H9 (cell line): Measurements from ENCODE around the gene GLYR1. TPM values are rescaled to one million over a fixed set of nuclear protein-coding genes. Genes with fewer than 3 reads are reported as not detected.

Experiments used
- DNase-seq: peaks from one replicate; pipeline ENCODE4 v3.0.0-alpha.2; 2017
- H2AFZ ChIP-seq: one replicate; pipeline ENCODE4 v1.6.1; 2013; ENCODE audit warnings: mild to moderate bottlenecking, low read length, control low read depth, moderate library complexity
- H2AK5ac ChIP-seq: 2 replicates; pipeline ENCODE4 v1.6.1; 2013; ENCODE audit warnings: low read length, control low read depth, mixed read lengths; ENCODE audit not compliant: insufficient read length
- H2BK120ac ChIP-seq: one replicate; pipeline ENCODE4 v1.6.1; 2013; ENCODE audit warnings: low read depth, mild to moderate bottlenecking, low read length, control low read depth, inconsistent platforms; ENCODE audit not compliant: poor library complexity, severe bottlenecking
- H2BK12ac ChIP-seq: 2 replicates; pipeline ENCODE4 v1.6.1; 2013; ENCODE audit warnings: low read length, control low read depth, mixed read lengths, low read depth; ENCODE audit not compliant: insufficient read length
- H2BK15ac ChIP-seq: 2 replicates; pipeline ENCODE4 v1.6.1; 2013; ENCODE audit warnings: low read depth, low read length, control low read depth
- H2BK20ac ChIP-seq: one replicate; pipeline ENCODE4 v1.6.1; 2013; ENCODE audit warnings: low read depth, mild to moderate bottlenecking, low read length, control low read depth, inconsistent platforms; ENCODE audit not compliant: poor library complexity, severe bottlenecking
- H2BK5ac ChIP-seq: 2 replicates; pipeline ENCODE4 v1.6.1; 2013; ENCODE audit warnings: low read length, control low read depth, mixed read lengths; ENCODE audit not compliant: insufficient read length
- H3K14ac ChIP-seq: 2 replicates; pipeline ENCODE4 v1.6.1; 2013; ENCODE audit warnings: low read length, control low read depth; ENCODE audit not compliant: insufficient read depth
- H3K18ac ChIP-seq: 2 replicates; pipeline ENCODE4 v1.6.1; 2013; ENCODE audit warnings: low read depth, mild to moderate bottlenecking, mixed read lengths, low read length, control low read depth; ENCODE audit not compliant: insufficient read length
- H3K23ac ChIP-seq: 2 replicates; pipeline ENCODE4 v1.6.1; 2013; ENCODE audit warnings: low read length, control low read depth, mixed read lengths, low read depth; ENCODE audit not compliant: insufficient read length
- H3K23me2 ChIP-seq: 2 replicates; pipeline ENCODE4 v1.6.1; 2013; ENCODE audit warnings: low read depth, mild to moderate bottlenecking, mixed read lengths, low read length, control low read depth; ENCODE audit not compliant: insufficient read length, poor library complexity, severe bottlenecking
- H3K27ac ChIP-seq: 2 replicates; pipeline ENCODE4 v1.5.1; 2013; ENCODE audit warnings: low read length, control low read depth, mixed read lengths, low read depth; ENCODE audit not compliant: insufficient read length
- H3K27me3 ChIP-seq: 2 replicates; pipeline ENCODE4 v1.6.1; 2013; ENCODE audit warnings: low read length, control low read depth, inconsistent platforms; ENCODE audit not compliant: insufficient read depth
- H3K4ac ChIP-seq: 2 replicates; pipeline ENCODE4 v1.6.1; 2013; ENCODE audit warnings: low read depth, mild to moderate bottlenecking, control low read depth, inconsistent platforms, low read length, moderate library complexity
- H3K4me1 ChIP-seq: 2 replicates; pipeline ENCODE4 v1.6.1; 2013; ENCODE audit warnings: low read length, control low read depth, inconsistent platforms; ENCODE audit not compliant: insufficient read depth
- H3K4me2 ChIP-seq: 2 replicates; pipeline ENCODE4 v1.6.1; 2013; ENCODE audit warnings: low read length, control low read depth, mixed read lengths; ENCODE audit not compliant: insufficient read length, insufficient read depth
- H3K56ac ChIP-seq: 2 replicates; pipeline ENCODE4 v1.6.1; 2013; ENCODE audit warnings: low read depth, mild to moderate bottlenecking, mixed read lengths, low read length, control low read depth; ENCODE audit not compliant: insufficient read length
- H3K79me1 ChIP-seq: 2 replicates; pipeline ENCODE4 v1.6.1; 2013; ENCODE audit warnings: low read depth, mild to moderate bottlenecking, moderate library complexity, low read length, control low read depth, inconsistent platforms; ENCODE audit not compliant: insufficient read depth, poor library complexity, severe bottlenecking
- H3K79me2 ChIP-seq: 2 replicates; pipeline ENCODE4 v1.6.1; 2013; ENCODE audit warnings: low read length, control low read depth, inconsistent platforms; ENCODE audit not compliant: insufficient read depth
- H3K9ac ChIP-seq: 2 replicates; pipeline ENCODE4 v1.6.1; 2013; ENCODE audit warnings: low read length, control low read depth, mixed read lengths; ENCODE audit not compliant: insufficient read length; ENCODE audit errors: extremely low read depth
- H3K9me3 ChIP-seq: one replicate; pipeline ENCODE4 v1.6.1; 2013; ENCODE audit warnings: low read depth, low read length, inconsistent platforms; ENCODE audit not compliant: control insufficient read depth
- H3T11ph ChIP-seq: one replicate; pipeline ENCODE4 v1.6.1; 2013; ENCODE audit warnings: mild to moderate bottlenecking, low read length, control low read depth, inconsistent platforms
- H4K20me1 ChIP-seq: one replicate; pipeline ENCODE4 v1.6.1; 2013; ENCODE audit not compliant: control insufficient read depth, insufficient read length, insufficient read depth
- H4K5ac ChIP-seq: 2 replicates; pipeline ENCODE4 v1.6.1; 2013; ENCODE audit warnings: low read depth, mild to moderate bottlenecking, mixed read lengths, low read length, control low read depth; ENCODE audit not compliant: insufficient read length
- H4K8ac ChIP-seq: replicated peaks from 2 replicates; pipeline ENCODE4 v1.6.1; 2013; ENCODE audit warnings: low read length, control low read depth, mixed read lengths, low read depth; ENCODE audit not compliant: insufficient read length
- H4K91ac ChIP-seq: 2 replicates; pipeline ENCODE4 v1.6.1; 2013; ENCODE audit warnings: low read depth, mild to moderate bottlenecking, moderate library complexity, mixed read lengths, low read length, control low read depth; ENCODE audit not compliant: insufficient read length
- H3K27ac Mint-ChIP-seq, 3 experiments: 2 replicates in 2 of 3; 3 replicates in 1 of 3; pipeline ENCODE4 v1.8.0; 2020 to 2021; ENCODE audit warnings: mixed read lengths in 3 of 3, mild to moderate bottlenecking in 1 of 3, moderate library complexity in 1 of 3
- H3K27me3 Mint-ChIP-seq: 2 replicates; pipeline ENCODE4 v1.8.0; 2021; ENCODE audit warnings: low read depth, mild to moderate bottlenecking, moderate library complexity, mixed read lengths
- H3K36me3 Mint-ChIP-seq, 3 experiments: 2 replicates in 2 of 3; 3 replicates in 1 of 3; pipeline ENCODE4 v1.8.0; 2020 to 2021; ENCODE audit warnings: low read depth in 3 of 3, mixed read lengths in 3 of 3; ENCODE audit not compliant: insufficient read depth in 1 of 3
- H3K4me1 Mint-ChIP-seq, 2 experiments: 2 replicates each; pipeline ENCODE4 v1.8.0; 2020; ENCODE audit warnings: mixed read lengths in 2 of 2
- H3K4me3 Mint-ChIP-seq, 2 experiments: 2 replicates in 1 of 2; 3 replicates in 1 of 2; pipeline ENCODE4 v1.8.0; 2020 to 2021; ENCODE audit warnings: mild to moderate bottlenecking in 2 of 2, mixed read lengths in 2 of 2, moderate library complexity in 1 of 2
- H3K9me3 Mint-ChIP-seq, 2 experiments: 2 replicates in 1 of 2; 3 replicates in 1 of 2; pipeline ENCODE4 v1.8.0; 2020; ENCODE audit warnings: mild to moderate bottlenecking in 2 of 2, mixed read lengths in 2 of 2, moderate library complexity in 1 of 2
- WGBS: extraction: QIAGEN DNeasy Blood & Tissue Kit; methylation state at CpG from one replicate; pipeline ENCODE4 v1.1.7; 2013; ENCODE audit warnings: missing lambda C conversion rate, low lambda C conversion rate, mixed read lengths; ENCODE audit not compliant: insufficient read length; ENCODE audit errors: extremely low coverage; 5-methylcytosine and 5-hydroxymethylcytosine counted together
- total RNA-seq: library from RNA; stranded (reverse); gene quantifications from 2 replicates; pipeline ENCODE4 v1.2.1, GENCODE V29; 2021
- TF ChIP-seq, protein P1 (sequence below): fragments of 200-600 bp; sonication (generic); conservative IDR thresholded peaks from 3 replicates; pipeline ENCODE4 v1.8.0; 2021; ENCODE audit warnings: antibody characterized with exemption, mild to moderate bottlenecking

The GLYR1 gene
- total RNA-seq, 1 experiment from 2014 or later, result 114 TPM

DNA sequence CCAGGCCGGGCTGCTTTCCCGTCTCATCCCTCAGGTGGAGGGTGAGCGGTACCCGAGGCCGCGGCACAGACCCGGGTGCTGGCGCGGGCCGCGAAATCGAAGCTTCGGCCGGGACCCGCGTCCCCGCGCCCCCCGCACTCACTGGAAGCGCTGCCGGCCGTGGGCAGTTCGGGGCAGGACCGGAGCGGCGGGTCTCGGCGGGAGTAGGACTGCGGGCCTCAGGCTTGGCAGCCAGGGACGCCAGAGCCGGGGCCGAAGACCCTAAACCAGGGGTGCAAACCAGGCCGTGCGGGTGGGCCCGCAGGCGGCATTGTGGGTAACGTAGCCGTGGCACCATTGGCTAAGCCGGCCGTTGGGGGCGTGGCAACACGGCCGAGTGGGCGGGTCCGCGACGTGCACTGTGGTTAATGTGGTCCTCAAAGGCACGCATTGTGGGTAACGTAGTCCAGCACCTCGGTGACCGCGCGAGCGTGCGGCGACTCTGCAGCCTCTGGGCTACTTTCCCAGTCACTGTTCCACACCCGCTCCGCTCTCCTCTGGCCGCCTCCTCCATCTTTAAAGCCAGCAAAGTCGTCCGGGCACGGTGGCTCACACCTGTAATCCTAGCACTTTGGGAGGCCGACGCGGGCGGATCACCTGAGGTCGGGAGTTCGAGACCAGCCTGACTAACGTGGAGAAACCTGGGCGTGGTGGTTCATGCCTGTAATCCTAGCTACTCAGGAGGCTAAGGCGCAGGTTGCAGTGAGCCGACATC lies 80.0 kb downstream of the GLYR1 start, which contains the start of gene ZNF500:
Gene ZNF500, minus strand, starts transcription at position 288 of the 754 bp plus-strand sequence. CDS start 1,184 bp downstream, outside the sequence.
- Histone ChIP-seq H3K23ac (no peak within 1 kb of the TSS), H4K91ac (no peak within 1 kb of the TSS), H3K9me3 (no peaks in the 10 kb centered on the region), H3K79me2 (no peaks in the 10 kb centered on the region), H3T11ph (no peak within 1 kb of the TSS), H4K8ac (no peak within 1 kb of the TSS), H2AK5ac (no peak within 1 kb of the TSS), H3K79me1 (no peaks in the 10 kb centered on the region), H2BK120ac (no peak within 1 kb of the TSS), H3K9ac (peak within 1 kb of the TSS; percentile 47), H3K14ac (no peak within 1 kb of the TSS), H3K23me2 (peaks cover 8% of the 10 kb centered on the region), H2BK15ac (no peak within 1 kb of the TSS), H4K5ac (no peak within 1 kb of the TSS), H3K56ac (no peak within 1 kb of the TSS), H3K4me1 (no peaks in the 10 kb centered on the region), H2BK5ac (no peak within 1 kb of the TSS), H2AFZ (no peak within 1 kb of the TSS), H3K27me3 (no peaks in the 10 kb centered on the region), H3K4ac (no peak within 1 kb of the TSS), H3K18ac (peak within 1 kb of the TSS; percentile 74), H3K4me2 (peak within 1 kb of the TSS; percentile 92), H4K20me1 (no peaks in the 10 kb centered on the region), H2BK12ac (no peak within 1 kb of the TSS), H2BK20ac (no peak within 1 kb of the TSS), H3K27ac (no peak within 1 kb of the TSS)
- H3K27me3 Mint-ChIP-seq, result no peaks in the 10 kb centered on the region
- no CpG with 5 or more reads among the region's 72 CpGs for WGBS
- H3K4me3 Mint-ChIP-seq, result peak within 1 kb of the TSS; percentile 80 to 86
- DNase-seq, result peak; percentile 99
- H3K4me1 Mint-ChIP-seq, result peaks cover 22 to 24% of the 10 kb centered on the region in 2 experiments
- TF ChIP-seq, protein P1, sequence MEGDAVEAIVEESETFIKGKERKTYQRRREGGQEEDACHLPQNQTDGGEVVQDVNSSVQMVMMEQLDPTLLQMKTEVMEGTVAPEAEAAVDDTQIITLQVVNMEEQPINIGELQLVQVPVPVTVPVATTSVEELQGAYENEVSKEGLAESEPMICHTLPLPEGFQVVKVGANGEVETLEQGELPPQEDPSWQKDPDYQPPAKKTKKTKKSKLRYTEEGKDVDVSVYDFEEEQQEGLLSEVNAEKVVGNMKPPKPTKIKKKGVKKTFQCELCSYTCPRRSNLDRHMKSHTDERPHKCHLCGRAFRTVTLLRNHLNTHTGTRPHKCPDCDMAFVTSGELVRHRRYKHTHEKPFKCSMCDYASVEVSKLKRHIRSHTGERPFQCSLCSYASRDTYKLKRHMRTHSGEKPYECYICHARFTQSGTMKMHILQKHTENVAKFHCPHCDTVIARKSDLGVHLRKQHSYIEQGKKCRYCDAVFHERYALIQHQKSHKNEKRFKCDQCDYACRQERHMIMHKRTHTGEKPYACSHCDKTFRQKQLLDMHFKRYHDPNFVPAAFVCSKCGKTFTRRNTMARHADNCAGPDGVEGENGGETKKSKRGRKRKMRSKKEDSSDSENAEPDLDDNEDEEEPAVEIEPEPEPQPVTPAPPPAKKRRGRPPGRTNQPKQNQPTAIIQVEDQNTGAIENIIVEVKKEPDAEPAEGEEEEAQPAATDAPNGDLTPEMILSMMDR, result no peak
- H3K9me3 Mint-ChIP-seq, result no peaks in the 10 kb centered on the region
- peaks cover 3 to 27% (median 19%) of the 10 kb centered on the region in 3 experiments for H3K36me3 Mint-ChIP-seq
- H3K27ac Mint-ChIP-seq, result peak within 1 kb of the TSS; percentile 95 to 96 (median 95); a peak in 6 of 7 replicates
